ENCODE results near the gene ULK4.
"Not testable (repeated sequence)": the region's sequence is repeated elsewhere in the genome, so short reads cannot be mapped to it uniquely, and the experiment has no call there.

The ULK4 gene

DNA sequence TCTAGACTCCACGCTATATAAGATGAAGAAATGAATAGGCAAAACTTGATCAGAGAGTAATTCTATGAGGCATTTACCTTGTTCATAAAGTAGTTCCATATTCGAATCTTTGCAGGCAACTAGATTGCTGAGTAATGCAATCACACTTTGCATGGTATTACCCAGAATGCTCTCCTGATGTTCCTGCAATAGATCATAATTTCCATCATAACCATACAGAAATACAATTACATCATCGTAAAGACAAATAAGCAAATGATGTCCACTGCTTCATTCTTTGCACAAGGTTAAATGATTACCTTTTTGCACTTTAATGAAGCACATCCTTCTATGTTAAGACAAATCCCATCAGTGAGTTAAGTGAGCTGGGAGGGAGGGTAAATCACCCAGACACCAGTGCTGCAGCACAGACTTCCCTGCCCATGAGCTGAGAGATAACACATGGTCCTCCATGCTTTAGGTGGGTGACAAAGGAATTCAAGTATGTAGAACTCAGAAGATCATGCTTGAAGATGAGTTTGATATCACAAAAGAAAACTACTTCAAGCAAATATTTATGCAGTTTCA is 395.9 kb downstream of the ULK4 start:
- no peak for DNase-seq

DNA sequence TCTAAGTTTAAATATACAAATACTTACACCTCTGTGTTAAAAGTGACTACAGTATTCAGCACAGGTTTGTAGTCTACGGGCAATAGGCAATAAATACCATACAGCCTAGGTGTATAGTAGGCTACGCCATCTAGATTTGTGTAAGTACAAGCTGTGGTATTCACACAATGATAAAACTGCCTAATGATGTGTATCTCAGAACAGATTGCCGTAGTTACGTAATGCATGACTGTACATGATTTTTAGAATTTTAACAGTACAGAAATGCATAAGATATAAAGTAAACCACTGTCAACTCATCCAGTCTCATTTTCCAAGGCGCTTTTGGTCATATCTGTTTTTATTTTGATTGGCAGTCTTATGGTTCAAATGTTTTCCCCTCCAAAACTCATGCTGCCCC is 396.9 kb downstream of the ULK4 start:
- no peak for DNase-seq

- not testable (repeated sequence) for DNase-seq
Measured at GRCh38 chr3:41556245-41556644, 405.7 kb downstream of the ULK4 start.

DNA sequence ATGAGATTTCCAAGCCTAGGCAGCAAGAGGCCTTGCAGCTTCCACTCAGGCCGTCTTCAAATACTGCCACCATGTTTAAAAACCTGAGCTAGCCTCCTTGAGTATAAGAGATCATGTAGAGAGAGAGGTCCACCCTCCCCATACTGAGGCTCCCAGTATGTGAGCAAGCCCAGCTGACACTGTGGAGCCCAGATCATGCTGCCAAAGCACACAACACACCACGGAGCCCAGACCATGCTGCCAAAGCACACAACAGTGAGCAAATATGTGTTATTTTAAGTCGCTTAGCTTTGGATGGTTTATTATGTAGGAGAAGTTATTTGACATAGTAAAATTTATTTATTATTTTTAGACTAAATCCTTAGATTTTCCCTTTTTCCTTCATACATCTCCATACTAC is 428.9 kb downstream of the ULK4 start:
- no peak for DNase-seq

DNA sequence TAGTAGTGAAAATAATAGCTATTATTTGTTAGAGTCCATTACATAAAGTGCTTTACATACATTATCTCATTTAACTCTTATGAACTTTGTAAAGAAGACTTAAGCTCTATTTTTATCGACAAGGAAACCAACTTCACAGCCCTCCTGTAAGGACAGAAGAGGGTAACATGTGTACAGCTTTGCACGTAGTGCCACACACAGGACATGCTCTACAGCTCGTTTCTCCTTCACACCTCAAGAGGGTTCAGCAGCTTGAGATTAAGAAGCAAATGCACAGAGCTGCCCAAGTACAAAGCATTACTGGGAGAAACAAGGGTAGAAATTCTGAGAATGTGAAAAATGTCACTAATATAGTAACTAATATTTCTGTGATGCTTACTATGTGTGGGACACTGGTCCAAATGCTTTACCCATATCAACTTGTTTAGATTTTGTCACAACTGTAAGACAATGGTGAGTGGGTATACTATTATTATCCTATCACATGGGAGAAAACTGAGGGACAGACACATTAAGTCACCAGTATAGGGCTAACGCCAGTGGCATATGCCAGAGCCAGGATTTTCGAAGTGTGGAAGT is 434.8 kb downstream of the ULK4 start:
- DNase-seq = no peak

- DNase-seq = no peak
Measured at GRCh38 chr3:41525303-41526064, 436.4 kb downstream of the ULK4 start.

DNA sequence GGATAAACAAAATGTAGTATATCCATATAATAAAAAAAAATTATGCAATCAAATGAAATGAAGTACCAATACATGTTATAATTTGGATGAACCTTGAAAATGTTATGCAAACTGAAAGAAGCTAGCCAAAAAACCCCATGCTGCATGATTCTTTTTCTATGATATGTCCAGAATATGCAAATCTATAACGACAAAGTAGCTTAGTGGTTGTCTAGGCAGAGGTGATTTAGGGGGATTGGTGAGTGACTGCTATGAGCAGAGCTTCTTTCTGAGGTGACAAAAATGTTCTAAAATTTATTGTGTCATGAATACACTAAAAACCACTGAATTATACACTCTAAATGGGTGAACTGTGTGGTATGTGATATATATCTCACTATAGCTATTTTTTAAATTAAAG is 438.0 kb downstream of the ULK4 start:
- no peak for DNase-seq

- DNase-seq = no peak
Measured at GRCh38 chr3:41522612-41523011, 439.3 kb downstream of the ULK4 start.

GRCh38 chr3:41521010-41521655 is 440.8 kb downstream of the ULK4 start:
- DNase-seq = no peak

DNA sequence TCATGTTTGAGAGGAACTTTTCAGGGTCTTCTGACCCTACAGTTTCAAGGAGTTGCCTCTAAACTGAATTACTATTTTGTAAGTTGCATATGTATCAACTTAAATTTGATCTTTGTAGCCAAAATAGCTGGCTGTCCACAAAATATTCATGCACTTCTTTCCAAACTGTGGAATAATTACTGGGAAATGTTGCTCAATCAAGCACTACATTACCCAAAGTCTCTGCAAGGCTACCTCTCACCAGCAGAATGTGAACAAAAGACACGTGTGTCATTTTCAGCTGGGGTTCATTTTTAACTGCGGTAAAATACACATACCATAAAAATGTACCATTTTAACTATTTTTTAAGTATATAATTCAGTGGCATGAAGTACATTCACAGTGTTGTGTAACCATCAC is 442.2 kb downstream of the ULK4 start:
- no peak for DNase-seq

GRCh38 chr3:41518626-41519025 is 443.3 kb downstream of the ULK4 start:
- no peak for DNase-seq

- no peak for DNase-seq
Measured at GRCh38 chr3:41508063-41508696, 453.7 kb downstream of the ULK4 start.

DNA sequence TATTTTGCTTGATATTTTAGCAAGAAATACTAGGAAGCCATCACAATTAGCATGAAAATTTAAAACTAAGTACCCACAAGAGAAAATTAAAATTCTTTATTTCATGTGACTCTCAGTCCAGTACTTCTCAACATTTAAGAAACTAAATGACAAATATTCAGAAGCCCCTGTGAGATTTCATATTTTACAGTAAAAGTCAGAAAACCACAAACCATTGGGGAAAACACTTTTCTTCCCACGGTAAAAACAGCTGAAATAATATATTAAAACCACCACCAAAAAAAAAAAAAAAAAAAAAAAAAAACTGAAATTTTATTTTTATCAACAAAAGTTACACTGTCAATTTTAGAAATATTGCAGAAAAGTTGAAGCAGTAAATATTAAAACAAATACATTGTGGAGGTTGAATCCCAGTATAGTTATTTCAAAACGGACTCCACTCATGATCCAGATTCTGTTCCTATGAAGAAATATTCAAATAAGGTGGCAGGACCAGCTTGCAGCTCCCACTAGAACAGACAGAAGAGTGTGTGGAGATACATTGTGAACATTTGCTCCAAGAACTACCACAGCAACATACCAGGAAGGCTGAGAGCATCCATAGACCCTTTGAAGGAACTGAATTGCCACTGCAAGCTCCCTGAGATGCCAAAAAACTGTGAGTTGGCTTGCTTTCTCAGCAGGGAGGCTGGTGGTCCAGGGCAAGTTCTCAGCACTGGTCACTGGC is 454.4 kb downstream of the ULK4 start:
- DNase-seq = no peak

- DNase-seq = peak; percentile 0
Measured at GRCh38 chr3:41503998-41504623, 457.8 kb downstream of the ULK4 start.

GRCh38 chr3:41502481-41502880 is 459.4 kb downstream of the ULK4 start:
- DNase-seq = no peak

DNA sequence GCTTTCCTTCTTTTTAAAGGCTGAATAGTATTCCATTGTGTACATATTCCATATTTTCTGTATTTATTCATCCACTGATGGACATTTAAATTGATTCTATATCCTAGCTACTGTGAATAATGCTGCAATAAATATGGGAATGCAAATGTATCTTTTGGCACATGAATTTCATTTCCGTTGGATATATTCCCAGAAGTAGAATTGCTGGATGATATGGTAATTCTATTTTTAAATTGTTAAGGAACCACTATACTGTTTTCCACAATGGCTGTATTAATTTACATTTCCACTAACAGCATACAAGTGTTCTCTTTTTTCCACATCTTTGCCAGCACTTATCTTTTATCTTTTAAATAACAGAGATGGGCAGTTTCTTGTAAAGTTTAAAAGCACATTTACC is 459.9 kb downstream of the ULK4 start:
- DNase-seq = no peak

DNA sequence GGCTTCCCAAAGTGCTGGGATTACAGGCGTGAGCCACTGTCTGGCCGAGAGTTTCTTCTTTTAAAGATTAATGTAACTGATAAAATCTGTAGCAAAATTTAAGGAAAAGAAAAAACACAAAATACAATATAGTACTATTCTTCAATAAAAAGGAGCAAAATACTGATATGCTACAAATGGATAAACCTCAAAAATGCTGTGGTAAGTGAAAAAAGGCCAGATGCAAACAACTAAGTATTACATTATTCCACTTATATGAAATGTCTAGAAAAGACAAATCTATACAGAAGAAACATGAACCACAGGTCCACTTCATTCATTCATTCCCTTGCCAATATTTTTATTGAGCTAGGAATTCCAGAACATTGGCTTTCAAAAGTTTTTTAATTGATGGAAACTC is 463.1 kb downstream of the ULK4 start:
- no peak for DNase-seq

GRCh38 chr3:41490360-41490759 is 471.5 kb downstream of the ULK4 start:
- no peak for DNase-seq

DNA sequence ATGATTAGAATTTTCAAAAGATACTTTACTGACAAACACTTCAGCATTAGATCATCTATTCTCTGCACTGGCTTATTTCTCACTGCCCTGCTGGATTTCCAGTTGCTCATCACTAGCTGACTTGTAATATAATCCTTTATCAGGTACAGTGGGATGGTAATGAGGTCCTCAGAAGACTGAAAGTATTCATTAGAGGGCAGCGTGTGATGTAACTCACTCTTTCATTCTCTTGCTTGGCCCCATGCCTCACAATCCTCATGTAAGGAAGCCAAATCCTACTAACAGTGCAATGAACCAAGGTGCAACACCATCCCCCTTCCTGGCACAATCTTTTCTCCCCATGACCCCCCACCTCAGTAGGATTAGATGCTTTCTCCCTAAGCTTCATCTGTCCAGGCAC is 472.7 kb downstream of the ULK4 start:
- no peak for DNase-seq

GRCh38 chr3:41488501-41488900 is 473.4 kb downstream of the ULK4 start:
- no peak for DNase-seq

GRCh38 chr3:41485484-41485883 is 476.4 kb downstream of the ULK4 start:
- DNase-seq = no peak

- no peak for DNase-seq
Measured at GRCh38 chr3:41482134-41482533, 479.8 kb downstream of the ULK4 start.

Measured in NCI-H510A treated with DMSO at 0.1 percent for 48 hours (cell line).